ENCODE results near the gene HNF1B.

HNF1B gene

DNA sequence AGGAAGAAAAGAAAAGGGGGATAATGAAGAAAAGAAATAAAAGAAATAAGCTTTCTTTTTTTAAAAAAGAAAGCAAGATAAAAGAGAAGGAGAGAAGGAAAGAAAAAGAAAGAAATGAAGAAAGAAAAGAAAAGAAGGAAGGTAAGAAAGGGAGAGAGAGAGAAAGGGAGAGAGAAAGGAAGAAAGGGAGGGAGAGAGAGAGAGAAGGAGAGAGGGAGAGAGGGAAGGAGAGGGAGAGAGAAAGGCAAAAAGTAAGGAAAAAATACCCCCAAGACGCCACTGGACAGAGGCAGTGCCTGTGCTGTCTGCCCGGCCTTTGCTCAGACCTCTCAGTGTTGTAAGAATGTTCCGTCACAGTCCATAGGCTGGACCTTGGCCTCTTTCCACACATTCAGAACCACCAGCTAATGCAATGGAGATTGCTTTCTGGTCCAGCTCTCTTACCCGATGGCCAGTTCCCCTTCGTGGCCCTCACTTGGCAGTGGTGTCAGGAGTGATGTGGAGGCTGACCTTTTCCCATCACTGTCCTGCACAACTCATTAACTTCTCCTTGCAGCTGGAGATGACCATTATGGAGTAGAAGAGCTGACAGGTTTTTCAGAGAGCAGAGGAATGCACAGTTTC is 14.3 kb upstream of the HNF1B start:
- DNase-seq, result no peak

DNA sequence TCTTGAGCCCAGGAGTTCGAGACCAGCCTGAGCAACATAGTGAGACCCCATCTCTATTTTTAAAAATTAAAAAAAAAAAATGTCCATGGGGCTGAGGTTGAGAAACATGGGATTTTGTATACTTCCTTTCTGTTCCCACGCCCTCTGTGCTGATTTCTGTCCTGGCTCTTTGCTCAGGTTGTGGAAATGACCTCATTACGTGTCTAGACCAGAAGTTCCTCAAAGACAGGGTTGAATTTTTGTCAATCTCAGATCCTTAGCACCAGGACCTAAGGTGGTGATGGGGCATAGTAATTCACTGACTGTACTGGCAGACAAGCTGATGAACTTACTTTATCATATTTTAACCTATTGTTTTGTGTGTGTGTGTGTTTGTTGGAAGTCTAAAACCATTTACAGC is 11.2 kb upstream of the HNF1B start:
- no peak for DNase-seq

- no peak for DNase-seq
Observed at GRCh38 chr17:37755455-37755854, 10.6 kb upstream of the HNF1B start.

- no peak for DNase-seq
Observed at GRCh38 chr17:37754363-37754762, 9.5 kb upstream of the HNF1B start.

DNA sequence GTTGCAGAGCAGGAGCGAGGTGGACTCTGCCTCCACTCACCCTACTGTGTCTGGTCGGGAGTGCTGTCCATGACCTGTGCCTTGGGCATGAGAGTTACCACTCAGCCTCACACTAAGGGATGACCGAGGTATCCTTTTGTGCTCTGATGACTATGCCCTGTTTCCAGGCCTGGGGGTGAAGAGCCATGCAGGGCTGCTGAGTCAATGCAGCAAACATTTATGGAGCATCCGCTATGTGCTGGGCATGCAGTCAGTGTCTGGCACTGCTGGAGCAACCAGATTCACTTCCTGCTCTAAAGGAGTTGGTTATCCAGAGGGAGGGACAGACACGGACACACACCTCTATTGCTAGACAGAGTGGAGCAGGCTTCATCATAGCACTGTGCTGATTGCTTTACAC is 7.6 kb upstream of the HNF1B start:
- peak; percentile 35 for DNase-seq

GRCh38 chr17:37750768-37751475 is 6.1 kb upstream of the HNF1B start:
- DNase-seq, result no peak

GRCh38 chr17:37750292-37750691 is 5.4 kb upstream of the HNF1B start:
- no peak for DNase-seq

- no peak for DNase-seq
Observed at GRCh38 chr17:37747222-37747621, 2.4 kb upstream of the HNF1B start.

- DNase-seq, result no peak
Observed at GRCh38 chr17:37746617-37747016, 1.8 kb upstream of the HNF1B start.

DNA sequence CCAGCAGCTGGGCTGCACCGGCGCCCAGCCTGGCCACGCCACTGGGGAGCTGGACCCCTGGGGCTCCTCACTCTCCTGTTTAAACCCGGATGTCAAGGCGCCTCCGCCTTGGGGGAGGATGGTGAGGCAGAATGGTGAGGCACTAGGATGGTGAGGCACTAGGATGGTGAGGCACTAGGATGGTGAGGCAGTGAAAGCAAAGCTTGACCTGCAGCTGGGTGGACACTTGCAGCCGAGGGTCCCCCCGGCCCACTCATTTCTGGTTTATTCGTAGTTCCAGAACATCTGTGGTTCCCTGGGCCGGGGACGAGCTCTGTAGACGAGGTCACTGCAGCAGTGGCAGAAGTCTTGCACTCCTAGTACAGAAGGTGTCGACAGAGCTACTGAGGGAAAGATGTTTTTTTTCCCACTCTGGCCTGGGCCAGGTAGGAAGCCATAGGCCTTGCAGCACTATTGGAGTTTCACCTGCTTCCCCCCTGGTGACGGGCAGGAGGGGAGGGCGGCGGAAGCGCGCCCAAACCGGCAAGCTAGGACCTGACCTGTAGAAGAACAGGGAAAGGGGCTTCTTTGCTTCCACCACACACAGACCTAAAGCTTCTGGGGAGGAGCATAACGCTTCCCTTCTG is 1.1 kb upstream of the HNF1B start:
- no peak for DNase-seq

DNA sequence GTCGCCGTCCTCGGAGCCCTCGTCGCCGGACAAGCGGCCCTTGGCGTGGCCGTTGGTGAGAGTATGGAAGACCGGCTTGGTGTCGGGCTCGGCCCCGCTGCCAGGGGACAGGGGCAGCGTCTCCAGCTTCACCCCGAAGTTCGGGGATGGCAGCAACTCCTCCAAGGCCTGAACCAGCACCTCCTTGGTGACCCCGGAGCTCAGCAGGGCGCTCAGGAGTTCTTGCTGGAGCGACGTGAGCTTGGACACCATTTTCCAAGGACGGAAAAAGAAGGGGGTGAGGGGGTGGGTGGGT is 279 bp downstream of the HNF1B start:
- DNase-seq, result no peak

DNA sequence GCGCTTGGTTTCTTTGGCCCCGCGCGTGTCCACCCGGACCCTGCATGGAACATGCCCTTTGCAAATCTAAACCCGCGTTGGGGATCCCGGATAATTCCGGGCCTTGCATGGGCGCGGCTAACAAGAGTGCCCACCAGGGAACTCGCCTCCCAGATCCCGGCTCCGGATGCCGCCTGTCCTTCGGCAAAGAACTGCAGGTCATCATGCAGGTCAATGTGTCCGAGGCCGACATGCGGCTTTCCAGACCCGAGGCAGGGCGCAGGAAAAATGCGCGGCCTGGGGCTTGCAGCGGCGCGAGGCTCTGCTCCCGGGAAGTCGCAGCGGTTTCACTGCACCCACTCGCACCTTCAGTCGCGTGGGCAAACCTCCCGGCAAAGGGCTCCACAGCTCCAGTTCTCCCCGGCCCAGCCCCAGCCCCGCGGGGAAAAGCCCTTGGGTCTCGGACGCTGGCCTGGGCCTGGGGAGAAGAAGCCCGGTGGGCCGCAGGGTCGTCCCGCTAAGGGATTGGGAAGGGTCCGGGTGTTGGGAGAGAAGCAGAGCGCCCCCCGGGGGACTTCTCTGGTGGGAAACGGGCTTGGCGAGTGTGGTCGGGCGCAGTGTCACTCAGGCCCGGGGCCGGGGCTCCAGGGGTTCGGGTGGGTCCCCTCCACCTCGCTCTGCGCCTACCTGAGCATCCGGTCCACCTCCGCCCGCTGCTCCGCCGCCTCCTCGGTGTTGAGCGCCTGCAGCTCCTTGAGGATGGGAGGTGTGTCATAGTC is 805 bp downstream of the HNF1B start:
- DNase-seq, result no peak

- DNase-seq, result no peak
Observed at GRCh38 chr17:37743612-37743874, 1.3 kb downstream of the HNF1B start.

GRCh38 chr17:37742762-37743611 is 1.9 kb downstream of the HNF1B start:
- DNase-seq, result no peak

DNA sequence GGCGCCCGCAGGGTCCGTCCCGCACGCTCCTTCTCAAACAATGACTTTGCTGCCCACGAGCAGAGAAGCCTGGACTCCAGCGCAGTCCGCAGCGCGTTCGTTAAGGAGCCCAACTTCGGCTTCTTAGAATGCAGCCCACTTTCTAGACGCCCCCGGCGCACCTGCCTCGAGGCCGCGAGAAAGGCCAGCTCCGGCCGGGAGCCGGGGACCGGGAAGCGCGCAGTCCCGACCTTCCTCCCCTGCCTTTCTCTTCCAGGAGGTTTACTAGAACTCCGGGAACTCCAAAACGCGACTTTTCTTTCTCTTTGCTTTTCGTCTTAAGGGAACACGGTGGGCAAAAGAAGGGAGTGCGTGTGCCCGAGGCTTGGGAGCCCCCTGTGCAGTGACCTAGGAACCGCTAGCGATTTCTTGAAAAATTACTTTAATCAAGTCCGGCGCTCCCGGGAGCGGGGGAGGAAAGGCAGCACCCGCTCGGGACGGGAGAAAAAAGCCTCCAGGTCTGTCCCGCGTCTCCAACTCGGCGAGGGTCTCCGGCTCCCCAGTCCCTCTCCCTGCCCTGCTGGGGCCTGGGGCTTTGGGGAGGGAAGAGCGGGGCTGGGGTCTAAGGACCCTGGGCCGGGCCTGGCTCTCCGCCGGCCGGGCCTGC is 2.6 kb downstream of the HNF1B start:
- DNase-seq, result no peak

DNA sequence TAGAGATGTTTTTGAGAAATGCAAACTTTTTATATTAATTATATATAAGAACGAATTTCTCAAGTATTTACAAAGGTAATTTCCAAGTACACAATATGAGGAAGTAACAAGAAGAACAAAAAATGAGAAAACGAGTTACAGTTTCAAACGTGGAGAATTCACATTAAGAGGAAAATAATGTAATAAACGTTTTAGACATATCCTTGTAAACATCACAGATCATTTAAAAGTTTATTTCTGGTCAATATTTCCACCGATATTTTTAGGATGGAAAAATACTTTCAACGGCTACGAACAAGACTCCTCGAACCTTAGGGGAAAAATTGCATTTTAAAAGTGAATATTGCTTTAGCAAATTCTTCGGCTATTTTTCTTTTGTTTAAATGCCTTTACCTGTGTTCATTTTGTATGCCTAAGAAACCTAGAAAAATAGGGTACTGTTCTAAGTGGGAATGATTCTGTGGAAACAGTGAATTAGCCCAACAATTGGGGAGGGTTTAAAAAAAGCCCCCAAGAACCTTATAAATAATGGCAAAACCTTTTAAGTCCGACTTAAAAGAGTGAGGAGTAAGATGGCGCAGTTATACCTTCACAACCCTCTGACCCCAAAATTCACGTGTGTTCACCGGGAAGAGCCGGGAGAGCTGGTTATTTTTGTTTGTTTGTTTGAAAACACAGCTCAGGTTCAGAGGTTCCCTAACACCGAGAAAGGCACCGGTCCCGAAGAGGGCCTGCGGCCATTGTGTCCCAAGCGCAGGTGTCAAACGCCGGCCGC is 3.3 kb downstream of the HNF1B start:
- DNase-seq, result no peak

DNA sequence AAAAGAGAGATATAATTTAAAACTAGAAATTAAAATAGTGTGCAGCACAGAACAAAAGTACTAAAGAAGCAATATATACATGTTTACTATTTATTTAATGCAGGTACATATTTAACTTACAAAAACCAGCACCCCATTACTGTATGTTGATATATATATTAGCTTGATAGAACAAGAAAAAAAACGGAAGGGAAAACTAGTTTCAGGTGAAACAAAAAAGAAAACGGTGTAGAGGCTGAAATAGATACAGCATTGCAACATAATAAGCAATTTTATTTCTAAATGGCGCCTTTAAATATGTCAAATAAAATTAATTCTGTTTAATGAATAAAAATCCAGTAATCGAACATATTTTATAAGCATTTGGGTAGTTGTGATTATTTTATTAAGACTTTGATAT is 3.9 kb downstream of the HNF1B start:
- no peak for DNase-seq

- DNase-seq, result peak; percentile 72
Observed at GRCh38 chr17:37737971-37738370, 6.9 kb downstream of the HNF1B start.

- DNase-seq, result no peak
Observed at GRCh38 chr17:37737081-37737480, 7.8 kb downstream of the HNF1B start.

GRCh38 chr17:37736428-37736827 is 8.4 kb downstream of the HNF1B start:
- no peak for DNase-seq

- no peak for DNase-seq
Observed at GRCh38 chr17:37735165-37735564, 9.7 kb downstream of the HNF1B start.

DNA sequence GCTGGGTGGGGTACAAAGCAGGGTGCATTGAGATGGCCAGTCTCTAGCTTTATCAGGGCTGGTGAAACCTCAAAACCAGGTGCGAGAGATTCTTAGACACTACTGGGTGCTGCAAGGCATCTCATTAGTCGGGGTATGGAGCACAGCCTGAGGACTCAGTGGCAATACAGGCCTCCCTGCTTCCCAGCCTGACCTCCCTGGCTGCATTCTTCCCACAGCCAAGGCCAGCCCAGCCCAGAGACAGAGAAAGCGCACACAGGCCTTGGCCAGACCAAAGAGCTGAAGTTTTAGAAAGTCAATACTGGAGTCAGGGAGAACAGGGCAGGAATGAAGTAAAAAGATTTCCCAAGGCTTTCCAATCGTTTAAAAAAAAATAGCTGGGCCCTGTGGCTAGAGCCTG is 12.5 kb downstream of the HNF1B start:
- DNase-seq, result no peak
